GM19324 (cell line): ENCODE data around the gene LCN6.
"Not testable (repeated sequence)": the region's sequence is repeated elsewhere in the genome, so short reads cannot be mapped to it uniquely, and the experiment has no call there.

ENCODE experiments used
- ATAC-seq: cut with Tn5 transposase; IDR thresholded peaks from one replicate; pipeline ENCODE4 v1.9.1; 2021; ENCODE audit warnings: mild to moderate bottlenecking, moderate library complexity; ENCODE audit not compliant: unreplicated experiment, low FRiP score

The LCN6 gene

GRCh38 chr9:136748201-136748600, at the start of gene LCN6:
LCN6 (minus strand) TSS chr9:136748525; CDS start chr9:136748483, 42 bp downstream.
- no peak for ATAC-seq

- ATAC-seq, result not testable (repeated sequence)
Measured at GRCh38 chr9:136796775-136797347, 48.5 kb upstream of the LCN6 start.

GRCh38 chr9:136796238-136796774, 48.0 kb upstream of the LCN6 start, which contains the start of gene CCDC183:
CCDC183 (plus strand) TSS chr9:136796338; CDS start chr9:136796398, 60 bp downstream.
- no peak for ATAC-seq

- ATAC-seq, result no peak
Measured at GRCh38 chr9:136795000-136795348, 46.6 kb upstream of the LCN6 start.

GRCh38 chr9:136794281-136794999, 46.1 kb upstream of the LCN6 start:
- no peak for ATAC-seq

- no peak for ATAC-seq
Measured at GRCh38 chr9:136793086-136793946, 45.0 kb upstream of the LCN6 start.

GRCh38 chr9:136792321-136793085, 44.2 kb upstream of the LCN6 start:
- no peak for ATAC-seq

- peak; percentile 12 for ATAC-seq
Measured at GRCh38 chr9:136791516-136792276, 43.4 kb upstream of the LCN6 start.

GRCh38 chr9:136790640-136791515, 42.6 kb upstream of the LCN6 start, which contains the start of gene TMEM141:
TMEM141 (plus strand) TSS chr9:136791344; CDS start chr9:136791371, 27 bp downstream.
- peak; percentile 91 for ATAC-seq

GRCh38 chr9:136789523-136789937, 41.2 kb upstream of the LCN6 start:
- ATAC-seq, result no peak

- ATAC-seq, result not testable (repeated sequence)
Measured at GRCh38 chr9:136788644-136789522, 40.6 kb upstream of the LCN6 start.

- no peak for ATAC-seq
Measured at GRCh38 chr9:136787690-136788400, 39.5 kb upstream of the LCN6 start.

- ATAC-seq, result not testable (repeated sequence)
Measured at GRCh38 chr9:136786983-136787382, 38.7 kb upstream of the LCN6 start.

- no peak for ATAC-seq
Measured at GRCh38 chr9:136786451-136786850, 38.1 kb upstream of the LCN6 start.

- not testable (repeated sequence) for ATAC-seq
Measured at GRCh38 chr9:136785565-136786355, 37.4 kb upstream of the LCN6 start.

GRCh38 chr9:136784997-136785361, 36.7 kb upstream of the LCN6 start:
- ATAC-seq, result no peak
